Activated CD4-positive, alpha-beta memory T cell treated with anti-CD3 and anti-CD28 coated beads, Interleukin-2, amount 10 ng/mL, durations not matched to agents 7 days and 5 days (primary cell): Measurements from ENCODE around the gene ANKRD7. TPM values are rescaled to one million over a fixed set of nuclear protein-coding genes. Genes with fewer than 3 reads are reported as not detected.
"Not testable (repeated sequence)": the region's sequence is repeated elsewhere in the genome, so short reads cannot be mapped to it uniquely, and the experiment has no call there.

ENCODE experiments used
- CTCF ChIA-PET: fragments of 350-600 bp; sonication (Branson Sonifier 250); formaldehyde crosslinking; loops from one replicate; lab custom pipeline; 2021; ENCODE audit warnings: antibody characterized with exemption, inconsistent platforms; lab: Charles Lee
- POLR2A ChIA-PET: fragments of 350-600 bp; sonication (Branson Sonifier 250); formaldehyde crosslinking; loops from one replicate; lab custom pipeline; 2021; ENCODE audit warnings: antibody characterized with exemption; lab: Charles Lee
- DNase-seq: peaks from one replicate; pipeline ENCODE4 v3.0.0-alpha.2; 2020
- H3K27ac Mint-ChIP-seq: one replicate; pipeline ENCODE4 v1.8.0; 2021; ENCODE audit warnings: mild to moderate bottlenecking, mixed read lengths
- H3K27me3 Mint-ChIP-seq: one replicate; pipeline ENCODE4 v1.8.0; 2021; ENCODE audit warnings: mixed read lengths
- H3K36me3 Mint-ChIP-seq: one replicate; pipeline ENCODE4 v1.8.0; 2021; ENCODE audit warnings: low read depth, mixed read lengths
- H3K4me1 Mint-ChIP-seq: one replicate; pipeline ENCODE4 v1.8.0; 2021; ENCODE audit warnings: mixed read lengths
- H3K4me3 Mint-ChIP-seq: one replicate; pipeline ENCODE4 v1.8.0; 2021; ENCODE audit warnings: mild to moderate bottlenecking, mixed read lengths
- H3K9me3 Mint-ChIP-seq: one replicate; pipeline ENCODE4 v1.8.0; 2021; ENCODE audit warnings: mixed read lengths
- total RNA-seq, 2 experiments: library from RNA; stranded (reverse); gene quantifications; one replicate each; pipeline ENCODE4 v1.2.3, GENCODE V29; 2021

Gene ANKRD7
- total RNA-seq, 2 experiments from 2014 or later, result not detected

DNA sequence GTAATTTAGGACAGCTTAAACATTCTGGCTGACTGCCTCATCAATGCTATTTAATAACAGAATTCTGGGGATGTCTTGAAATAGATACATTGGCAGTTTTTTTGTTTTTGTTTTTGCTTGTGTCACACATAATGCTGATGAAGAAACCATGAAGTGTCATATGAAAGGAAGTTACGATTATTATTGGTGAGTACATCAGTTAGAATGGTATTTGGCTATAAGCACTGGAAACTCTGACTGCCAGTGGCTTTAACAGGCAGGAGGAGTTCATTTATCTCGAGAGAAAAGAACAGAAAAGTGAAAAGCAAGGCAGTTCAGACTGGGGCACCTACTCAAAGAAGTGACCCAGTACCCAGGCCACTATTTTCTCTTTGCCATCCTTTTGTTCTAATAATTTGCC is 22.4 kb upstream of the ANKRD7 start:
- Mint-ChIP-seq H3K27me3 (peaks cover 2% of the 10 kb centered on the region), H3K36me3 (no peaks in the 10 kb centered on the region), H3K4me1 (no peaks in the 10 kb centered on the region), H3K9me3 (no peaks in the 10 kb centered on the region), H3K4me3 (no peak overlapping the region), H3K27ac (no peak overlapping the region)
- no peak for DNase-seq
- ChIA-PET CTCF (no interaction called here), POLR2A (no interaction called here)

GRCh38 chr7:118214051-118214832 is 10.3 kb upstream of the ANKRD7 start:
- ChIA-PET POLR2A (no interaction called here), CTCF (interaction anchor here (1.0 kb wide), 1 partner anchor 16 kb away, joined by 3 read pairs; no protein-coding TSS in a partner anchor)
- peak; percentile 52 for DNase-seq

GRCh38 chr7:118214833-118215182 is 9.7 kb upstream of the ANKRD7 start:
- peak overlapping the region; percentile 63 for H3K4me3 Mint-ChIP-seq
- H3K4me1 Mint-ChIP-seq, result peaks cover 12% of the 10 kb centered on the region
- no peaks in the 10 kb centered on the region for H3K36me3 Mint-ChIP-seq
- peaks cover 9% of the 10 kb centered on the region for H3K27me3 Mint-ChIP-seq
- ChIA-PET CTCF (interaction anchor here (1.0 kb wide), 1 partner anchor 17 kb away, joined by 3 read pairs; no protein-coding TSS in a partner anchor), POLR2A (interaction anchor here (1.0 kb wide), 1 partner anchor 29 kb away, joined by 3 read pairs; no protein-coding TSS in a partner anchor)
- H3K27ac Mint-ChIP-seq, result no peak overlapping the region
- H3K9me3 Mint-ChIP-seq, result no peaks in the 10 kb centered on the region
- DNase-seq, result no peak

More at GRCh38 chr7:118214051-118214832, 10.3 kb upstream of the ANKRD7 start:
- no peaks in the 10 kb centered on the region for H3K36me3 Mint-ChIP-seq
- peak overlapping the region; percentile 63 for H3K4me3 Mint-ChIP-seq
- no peak overlapping the region for H3K27ac Mint-ChIP-seq
- H3K27me3 Mint-ChIP-seq, result peaks cover 9% of the 10 kb centered on the region
- H3K4me1 Mint-ChIP-seq, result peaks cover 12% of the 10 kb centered on the region
- no peaks in the 10 kb centered on the region for H3K9me3 Mint-ChIP-seq

DNA sequence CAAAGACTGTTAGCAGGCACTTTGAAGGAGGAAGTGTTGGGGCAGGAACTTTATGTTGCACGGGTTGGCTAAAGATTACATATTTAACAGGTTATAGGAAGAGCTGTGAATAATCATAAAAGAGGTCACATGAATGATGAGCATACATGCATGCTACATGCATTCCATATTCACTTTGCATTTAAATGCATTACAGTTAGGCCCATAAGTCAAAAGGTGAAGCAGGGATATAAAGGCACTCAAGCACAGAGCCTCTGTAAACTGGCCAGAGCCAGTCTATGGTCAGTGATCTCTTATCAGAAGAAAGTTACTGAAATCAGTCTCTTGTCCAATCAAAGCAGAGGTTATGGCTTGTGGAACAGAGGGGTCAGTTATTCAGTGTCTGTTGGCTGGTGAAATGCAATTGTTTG is 7.3 kb upstream of the ANKRD7 start:
- Mint-ChIP-seq H3K27me3 (peaks cover 7% of the 10 kb centered on the region), H3K4me1 (peaks cover 12% of the 10 kb centered on the region), H3K4me3 (no peak overlapping the region), H3K27ac (no peak overlapping the region), H3K36me3 (no peaks in the 10 kb centered on the region), H3K9me3 (no peaks in the 10 kb centered on the region)
- POLR2A ChIA-PET, result no interaction called here
- CTCF ChIA-PET, result no interaction called here
- DNase-seq, result no peak

- H3K4me3 Mint-ChIP-seq, result no peak overlapping the region
- H3K9me3 Mint-ChIP-seq, result no peaks in the 10 kb centered on the region
- ChIA-PET CTCF (no interaction called here), POLR2A (no interaction called here)
- peaks cover 12% of the 10 kb centered on the region for H3K4me1 Mint-ChIP-seq
- DNase-seq, result no peak
- no peak overlapping the region for H3K27ac Mint-ChIP-seq
- peaks cover 6% of the 10 kb centered on the region for H3K27me3 Mint-ChIP-seq
- H3K36me3 Mint-ChIP-seq, result no peaks in the 10 kb centered on the region
Observed at GRCh38 chr7:118218413-118219156, 5.9 kb upstream of the ANKRD7 start.

DNA sequence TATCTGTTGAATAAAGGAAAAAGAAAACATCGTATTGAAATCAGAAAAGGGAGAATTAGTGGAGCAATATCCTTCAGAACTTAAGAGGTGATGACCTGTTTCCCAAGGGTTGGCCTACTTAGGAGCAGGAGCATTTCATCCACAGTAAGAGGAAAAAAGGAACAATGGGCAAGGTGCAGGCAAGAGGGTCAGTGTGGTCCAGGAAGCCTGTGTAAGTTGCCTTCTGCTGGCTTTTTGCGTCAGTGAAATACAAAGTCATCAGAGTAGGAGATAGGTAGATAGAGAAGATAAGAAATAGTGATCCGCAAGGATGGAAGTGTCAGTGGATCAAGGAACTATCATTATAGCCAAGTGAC is 5.4 kb upstream of the ANKRD7 start:
- no peak for DNase-seq
- no peaks in the 10 kb centered on the region for H3K36me3 Mint-ChIP-seq
- peaks cover 6% of the 10 kb centered on the region for H3K27me3 Mint-ChIP-seq
- POLR2A ChIA-PET, result no interaction called here
- H3K4me3 Mint-ChIP-seq, result no peak overlapping the region
- CTCF ChIA-PET, result no interaction called here
- H3K4me1 Mint-ChIP-seq, result peaks cover 8% of the 10 kb centered on the region
- H3K27ac Mint-ChIP-seq, result no peak overlapping the region
- H3K9me3 Mint-ChIP-seq, result no peaks in the 10 kb centered on the region

- Mint-ChIP-seq H3K36me3 (no peaks in the 10 kb centered on the region), H3K9me3 (no peaks in the 10 kb centered on the region), H3K27me3 (peaks cover 6% of the 10 kb centered on the region), H3K4me1 (no peaks in the 10 kb centered on the region), H3K27ac (no peak overlapping the region), H3K4me3 (no peak overlapping the region)
- CTCF ChIA-PET, result no interaction called here
- POLR2A ChIA-PET, result no interaction called here
- DNase-seq, result no peak
Observed at GRCh38 chr7:118220583-118220982, 3.9 kb upstream of the ANKRD7 start.

DNA sequence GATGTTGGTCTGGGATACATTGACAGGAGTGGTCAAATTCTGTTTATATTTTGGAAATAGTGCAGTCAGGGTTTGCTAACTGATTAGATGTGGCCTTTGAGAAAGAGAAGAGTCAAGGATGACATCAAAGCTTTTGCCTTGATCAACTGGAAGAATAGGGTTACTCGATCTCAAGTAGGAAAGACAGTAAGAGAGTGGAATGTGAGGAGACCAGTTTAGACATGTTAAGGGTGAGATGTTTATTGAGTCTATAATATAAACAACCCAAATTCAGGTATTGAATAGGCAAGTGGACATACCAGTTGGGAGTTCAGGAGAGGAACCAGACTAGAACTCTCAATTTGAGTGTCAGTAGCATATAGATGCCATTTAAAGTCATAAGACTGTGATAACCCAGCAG is 1.9 kb upstream of the ANKRD7 start:
- Mint-ChIP-seq H3K36me3 (no peaks in the 10 kb centered on the region), H3K9me3 (no peaks in the 10 kb centered on the region), H3K27me3 (no peaks in the 10 kb centered on the region), H3K4me1 (no peaks in the 10 kb centered on the region), H3K4me3 (no peak overlapping the region), H3K27ac (no peak overlapping the region)
- ChIA-PET POLR2A (no interaction called here), CTCF (no interaction called here)
- no peak for DNase-seq

DNA sequence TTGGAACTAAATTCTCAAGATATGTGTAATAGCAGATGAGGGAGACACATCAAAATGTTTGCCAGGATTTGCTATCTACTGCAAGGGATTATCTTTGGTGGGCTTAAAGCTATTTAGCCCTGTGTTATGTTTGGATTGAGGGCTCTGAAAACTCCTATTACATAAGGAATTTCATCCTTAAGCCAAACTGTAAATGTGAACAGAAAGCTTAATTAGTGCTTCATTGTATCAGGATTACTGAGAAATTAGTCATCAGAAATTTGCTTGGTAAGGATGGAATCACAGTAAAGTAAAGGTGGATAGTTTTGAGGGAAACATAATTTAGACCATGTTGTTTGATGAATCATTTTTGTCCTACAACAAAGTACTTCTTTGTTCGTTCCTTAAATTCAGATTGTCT is 8.3 kb downstream of the ANKRD7 start:
- H3K4me3 Mint-ChIP-seq, result no peak overlapping the region
- H3K27me3 Mint-ChIP-seq, result peaks cover 9% of the 10 kb centered on the region
- no peaks in the 10 kb centered on the region for H3K36me3 Mint-ChIP-seq
- H3K9me3 Mint-ChIP-seq, result no peaks in the 10 kb centered on the region
- POLR2A ChIA-PET, result no interaction called here
- H3K4me1 Mint-ChIP-seq, result no peaks in the 10 kb centered on the region
- DNase-seq, result no peak
- no peak overlapping the region for H3K27ac Mint-ChIP-seq
- CTCF ChIA-PET, result no interaction called here

- POLR2A ChIA-PET, result no interaction called here
- H3K4me3 Mint-ChIP-seq, result no peak overlapping the region
- no peaks in the 10 kb centered on the region for H3K36me3 Mint-ChIP-seq
- H3K27me3 Mint-ChIP-seq, result peaks cover 5% of the 10 kb centered on the region
- no peak for DNase-seq
- H3K4me1 Mint-ChIP-seq, result no peaks in the 10 kb centered on the region
- CTCF ChIA-PET, result no interaction called here
- no peak overlapping the region for H3K27ac Mint-ChIP-seq
- H3K9me3 Mint-ChIP-seq, result no peaks in the 10 kb centered on the region
Observed at GRCh38 chr7:118233799-118234198, 9.3 kb downstream of the ANKRD7 start.

GRCh38 chr7:118239014-118239413 is 14.5 kb downstream of the ANKRD7 start:
- peaks cover 3% of the 10 kb centered on the region for H3K27me3 Mint-ChIP-seq

GRCh38 chr7:118240320-118240719 is 15.8 kb downstream of the ANKRD7 start:
- H3K9me3 Mint-ChIP-seq, DNase-seq, H3K4me3 Mint-ChIP-seq, CTCF ChIA-PET, H3K36me3 Mint-ChIP-seq, POLR2A ChIA-PET, H3K4me1 Mint-ChIP-seq, H3K27ac Mint-ChIP-seq, H3K27me3 Mint-ChIP-seq: not testable (repeated sequence)

More at GRCh38 chr7:118239014-118239413, 14.5 kb downstream of the ANKRD7 start:
- CTCF ChIA-PET, result no interaction called here
- no peaks in the 10 kb centered on the region for H3K36me3 Mint-ChIP-seq
- H3K4me1 Mint-ChIP-seq, result no peaks in the 10 kb centered on the region
- no peak overlapping the region for H3K4me3 Mint-ChIP-seq
- DNase-seq, result no peak
- POLR2A ChIA-PET, result no interaction called here
- no peaks in the 10 kb centered on the region for H3K9me3 Mint-ChIP-seq
- H3K27ac Mint-ChIP-seq, result no peak overlapping the region

- Mint-ChIP-seq H3K4me1 (no peaks in the 10 kb centered on the region), H3K27me3 (peaks cover 3% of the 10 kb centered on the region), H3K36me3 (no peaks in the 10 kb centered on the region), H3K9me3 (no peaks in the 10 kb centered on the region), H3K27ac (no peak overlapping the region), H3K4me3 (no peak overlapping the region)
- ChIA-PET CTCF (no interaction called here), POLR2A (no interaction called here)
- DNase-seq, result no peak
Observed at GRCh38 chr7:118243695-118244094, 19.2 kb downstream of the ANKRD7 start.
